Retinal pigment epithelial cell (primary cell): ENCODE measurements around the gene NDUFS4.

ENCODE experiments used
- DNase-seq: peaks from one replicate; pipeline ENCODE4 v3.0.0-alpha.2; 2010; ENCODE audit warnings: low read depth
- H3K4me3 ChIP-seq: 2 replicates; pipeline ENCODE4 v1.5.1; 2011; ENCODE audit warnings: mild to moderate bottlenecking, low read length, control low read depth, moderate library complexity
- TF ChIP-seq, protein P1 (sequence below): conservative IDR thresholded peaks from 2 replicates; pipeline ENCODE4 v1.5.1; 2011; ENCODE audit warnings: low read depth, low read length, control low read depth, inconsistent platforms

Gene NDUFS4

DNA sequence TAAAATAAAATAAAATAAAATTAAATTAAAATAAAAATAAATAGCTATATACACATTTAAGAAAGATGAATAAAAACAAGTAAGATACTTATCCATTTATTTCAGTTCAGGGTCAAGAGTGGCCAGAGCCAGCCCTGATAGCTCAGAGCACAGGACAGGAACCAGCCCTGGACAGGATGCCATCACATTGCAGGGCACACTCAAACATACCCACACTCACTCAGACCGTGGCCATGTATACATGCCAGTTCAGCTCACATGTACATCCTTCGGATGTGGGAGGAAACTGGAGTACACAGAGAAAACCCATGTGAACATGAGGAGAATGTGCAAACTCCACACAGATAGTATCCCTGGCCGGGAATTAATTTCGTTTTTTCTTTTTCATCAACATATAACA lies 21.8 kb downstream of the NDUFS4 start:
- TF ChIP-seq, protein P1, sequence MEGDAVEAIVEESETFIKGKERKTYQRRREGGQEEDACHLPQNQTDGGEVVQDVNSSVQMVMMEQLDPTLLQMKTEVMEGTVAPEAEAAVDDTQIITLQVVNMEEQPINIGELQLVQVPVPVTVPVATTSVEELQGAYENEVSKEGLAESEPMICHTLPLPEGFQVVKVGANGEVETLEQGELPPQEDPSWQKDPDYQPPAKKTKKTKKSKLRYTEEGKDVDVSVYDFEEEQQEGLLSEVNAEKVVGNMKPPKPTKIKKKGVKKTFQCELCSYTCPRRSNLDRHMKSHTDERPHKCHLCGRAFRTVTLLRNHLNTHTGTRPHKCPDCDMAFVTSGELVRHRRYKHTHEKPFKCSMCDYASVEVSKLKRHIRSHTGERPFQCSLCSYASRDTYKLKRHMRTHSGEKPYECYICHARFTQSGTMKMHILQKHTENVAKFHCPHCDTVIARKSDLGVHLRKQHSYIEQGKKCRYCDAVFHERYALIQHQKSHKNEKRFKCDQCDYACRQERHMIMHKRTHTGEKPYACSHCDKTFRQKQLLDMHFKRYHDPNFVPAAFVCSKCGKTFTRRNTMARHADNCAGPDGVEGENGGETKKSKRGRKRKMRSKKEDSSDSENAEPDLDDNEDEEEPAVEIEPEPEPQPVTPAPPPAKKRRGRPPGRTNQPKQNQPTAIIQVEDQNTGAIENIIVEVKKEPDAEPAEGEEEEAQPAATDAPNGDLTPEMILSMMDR = no peak
- H3K4me3 ChIP-seq = no peak overlapping the region
- no peak for DNase-seq

DNA sequence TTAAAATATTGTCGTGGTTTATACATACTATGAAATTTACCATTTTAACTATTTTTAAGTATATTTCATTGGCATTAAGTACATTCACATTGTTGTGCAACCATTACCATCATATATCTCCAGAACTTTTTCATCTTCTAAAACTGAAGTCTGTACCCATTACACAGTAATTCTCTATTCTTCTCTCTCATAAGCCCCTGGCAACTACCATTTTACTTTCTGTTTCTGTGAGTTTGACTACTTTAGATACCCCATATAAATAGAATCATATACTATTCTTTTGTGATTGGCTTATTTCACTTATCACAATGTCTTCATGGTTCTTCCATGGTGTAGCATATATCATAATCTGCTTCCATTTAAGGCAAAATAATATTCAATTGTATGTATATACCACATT lies 30.3 kb downstream of the NDUFS4 start:
- no peak for DNase-seq
- no peak overlapping the region for H3K4me3 ChIP-seq
- TF ChIP-seq, protein P1 = no peak

DNA sequence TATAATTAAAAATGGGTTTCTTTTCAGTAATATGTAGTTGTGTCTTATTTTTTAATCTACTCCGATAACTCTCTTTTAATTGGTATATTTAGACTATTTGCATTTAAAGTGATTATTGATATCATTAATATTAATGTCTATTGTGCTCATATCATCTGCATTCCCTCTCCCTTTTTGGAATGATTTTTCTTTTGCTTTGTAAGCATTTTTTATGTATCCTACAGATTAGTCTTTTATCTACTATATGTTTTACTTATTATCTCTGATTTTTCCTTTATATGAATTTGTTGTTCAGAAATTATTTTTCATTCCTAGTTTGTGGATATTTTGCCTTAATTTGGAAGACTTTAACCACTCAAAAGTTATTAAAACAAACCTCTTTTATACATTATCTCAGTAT lies 34.0 kb downstream of the NDUFS4 start:
- TF ChIP-seq, protein P1 = no peak
- no peak for DNase-seq
- no peak overlapping the region for H3K4me3 ChIP-seq

DNA sequence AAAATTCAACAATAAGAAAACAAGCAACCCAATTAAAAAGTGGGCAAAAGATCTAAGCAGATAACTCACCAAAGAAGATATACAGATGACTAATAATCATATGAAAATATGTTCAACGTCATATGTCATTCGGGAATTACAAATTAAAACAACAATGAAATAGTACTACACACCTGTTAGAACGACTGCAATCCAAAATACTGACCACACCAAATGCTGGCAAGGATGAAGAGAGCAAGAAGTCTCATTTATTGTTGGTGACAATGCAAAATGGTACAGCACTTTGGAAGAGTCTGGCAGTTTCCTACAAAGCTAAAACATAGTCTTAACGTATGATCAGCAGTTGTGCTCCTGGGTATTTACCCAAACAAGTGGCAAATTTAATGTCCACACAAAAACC lies 37.5 kb downstream of the NDUFS4 start:
- H3K4me3 ChIP-seq = no peak overlapping the region
- TF ChIP-seq, protein P1 = no peak
- DNase-seq = no peak

DNA sequence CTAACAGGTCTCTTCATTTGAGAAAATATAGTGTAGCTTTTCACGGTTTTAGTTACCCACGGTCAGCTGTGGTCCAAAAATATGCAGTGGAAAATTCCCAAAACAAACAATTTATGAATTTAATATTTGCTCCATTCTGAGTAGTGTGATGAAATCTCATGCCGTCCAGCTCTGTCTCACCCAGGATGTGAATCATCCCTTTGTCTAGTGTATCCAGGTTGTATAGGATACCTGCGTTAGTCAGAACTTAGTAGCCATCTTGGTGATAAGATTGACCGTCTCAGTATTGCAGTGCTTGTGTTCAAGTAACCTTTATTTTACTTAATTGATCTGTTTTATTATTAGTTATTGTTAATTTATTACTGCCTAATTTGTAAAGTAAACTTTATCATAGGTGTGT lies 41.1 kb downstream of the NDUFS4 start:
- no peak for DNase-seq
- TF ChIP-seq, protein P1 = no peak
- no peak overlapping the region for H3K4me3 ChIP-seq

DNA sequence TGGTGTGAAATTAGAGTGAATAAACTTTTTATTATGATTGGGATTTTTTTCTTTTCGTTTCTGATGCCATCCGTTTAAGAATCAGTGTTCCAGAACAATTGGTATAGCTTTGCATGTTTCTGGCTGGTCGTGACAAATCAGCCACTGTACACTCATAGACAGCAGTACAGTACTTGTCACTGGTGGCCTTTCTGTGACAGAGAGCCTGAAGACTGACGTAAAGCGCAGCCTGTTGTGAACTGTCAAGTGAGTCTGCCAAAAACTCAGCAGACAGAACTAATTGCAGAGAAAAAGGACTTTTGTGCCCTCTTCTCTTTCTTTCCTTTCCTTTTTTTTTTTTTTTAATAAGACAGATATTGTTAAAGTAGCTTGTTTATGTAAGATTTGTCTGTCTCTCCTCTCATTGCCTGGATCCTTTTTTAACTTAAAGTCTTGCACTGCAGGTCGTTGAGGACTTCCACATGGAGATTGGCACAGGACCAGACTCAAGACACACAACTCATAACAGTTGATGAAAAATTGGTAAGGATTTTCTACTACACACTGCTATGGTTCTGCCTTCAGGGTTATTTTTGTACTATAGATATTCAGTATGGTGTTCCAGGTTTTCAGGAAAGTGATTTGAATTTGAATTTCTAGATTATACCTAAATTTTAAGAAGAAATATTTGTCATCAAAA lies 42.7 kb downstream of the NDUFS4 start:
- TF ChIP-seq, protein P1 = no peak
- no peak overlapping the region for H3K4me3 ChIP-seq
- no peak for DNase-seq

DNA sequence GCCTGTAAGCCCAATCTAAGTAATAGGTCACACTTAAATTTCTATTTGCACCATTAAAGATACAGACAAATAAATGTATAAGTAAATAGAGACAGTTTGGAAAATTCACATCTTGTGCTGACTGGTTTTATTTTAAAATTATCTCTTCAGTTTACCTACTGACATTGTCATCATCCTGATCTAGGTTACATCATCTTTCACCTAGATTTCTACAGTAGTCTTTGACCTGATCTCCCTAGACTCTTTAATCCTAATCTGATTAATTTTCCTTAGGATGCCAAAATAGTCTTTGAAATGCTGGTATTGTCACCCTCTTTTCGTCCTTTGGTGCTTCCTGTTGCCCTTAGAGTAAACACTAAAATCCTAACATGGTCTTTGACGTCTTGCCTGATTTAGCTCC lies 43.9 kb downstream of the NDUFS4 start:
- TF ChIP-seq, protein P1 = no peak
- no peak for DNase-seq

More for the DNA sequence above, 43.9 kb downstream of the NDUFS4 start:
- no peak overlapping the region for H3K4me3 ChIP-seq
